Ramos (cell line): ENCODE data around the gene CDH18.

Source experiments
- in situ Hi-C: fragments of 300-500 bp; cut with MboI; formaldehyde crosslinking; loops from one replicate; pipeline ENCODE4 v1.14.3; 2022; ENCODE audit warnings: low sequenced_read_pairs; ENCODE audit not compliant: unreplicated experiment

The CDH18 gene

DNA sequence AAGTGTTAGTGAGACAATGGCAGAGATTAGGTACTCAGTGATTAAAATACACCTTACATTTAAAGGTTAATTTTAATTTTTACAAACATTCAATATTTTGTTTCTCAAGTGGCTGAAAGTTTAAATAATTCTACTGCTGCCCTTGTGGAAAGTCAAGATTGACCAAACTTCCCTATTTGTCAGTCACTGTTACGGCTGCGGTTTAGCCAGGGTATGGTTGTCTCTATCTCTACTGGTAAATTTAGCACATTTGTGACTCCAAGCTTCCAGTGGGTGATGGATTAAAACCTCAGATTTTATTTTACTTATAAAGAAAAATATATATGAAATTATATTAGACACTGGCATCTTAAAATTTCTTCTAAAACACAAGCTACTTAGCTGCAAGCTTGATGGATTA, 368.4 kb downstream of the CDH18 start:
- in situ Hi-C loops = no loop called here

DNA sequence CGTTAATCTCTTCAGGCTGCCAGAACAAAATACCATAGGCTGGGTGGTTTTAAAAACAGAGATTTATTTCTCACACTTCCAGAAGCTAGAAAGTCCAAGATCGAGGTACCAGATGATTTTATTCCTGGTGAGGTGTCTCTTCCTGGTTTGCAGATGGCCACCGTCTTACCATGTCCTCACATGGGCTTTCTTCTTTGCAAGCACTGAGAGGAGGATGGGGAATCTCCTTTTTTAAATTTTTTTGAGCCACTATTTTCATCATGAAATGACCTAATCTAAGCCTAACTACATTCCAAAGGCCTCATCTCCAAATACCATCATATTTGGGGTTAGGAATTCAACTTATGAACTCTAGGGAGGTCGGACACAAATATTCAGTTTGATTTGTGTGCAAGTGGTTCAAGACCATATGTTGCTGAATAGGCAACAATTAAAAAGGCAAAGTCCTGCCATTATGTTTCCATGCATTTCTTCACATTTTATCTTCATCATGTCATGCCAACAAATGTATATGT, 371.2 kb downstream of the CDH18 start:
- in situ Hi-C loops = no loop called here

DNA sequence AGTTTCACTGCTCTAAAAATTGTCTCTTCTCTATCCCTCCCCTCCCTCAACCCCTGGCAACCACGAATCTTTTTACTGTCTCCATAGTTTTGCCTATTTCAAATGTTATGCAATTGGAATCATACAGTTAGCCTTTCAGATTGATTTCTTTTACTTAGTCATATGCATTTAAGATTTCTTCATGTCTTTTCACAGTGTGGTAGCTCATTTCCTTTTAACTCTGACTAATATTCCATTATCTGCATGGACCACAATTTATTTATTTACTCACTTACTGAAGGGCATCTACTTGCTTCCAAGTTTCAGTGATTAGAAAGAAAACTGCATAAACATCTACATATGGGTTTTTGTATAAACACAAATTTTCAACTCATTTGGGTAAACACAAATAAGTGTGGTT, 372.3 kb downstream of the CDH18 start:
- in situ Hi-C loops = no loop called here

DNA sequence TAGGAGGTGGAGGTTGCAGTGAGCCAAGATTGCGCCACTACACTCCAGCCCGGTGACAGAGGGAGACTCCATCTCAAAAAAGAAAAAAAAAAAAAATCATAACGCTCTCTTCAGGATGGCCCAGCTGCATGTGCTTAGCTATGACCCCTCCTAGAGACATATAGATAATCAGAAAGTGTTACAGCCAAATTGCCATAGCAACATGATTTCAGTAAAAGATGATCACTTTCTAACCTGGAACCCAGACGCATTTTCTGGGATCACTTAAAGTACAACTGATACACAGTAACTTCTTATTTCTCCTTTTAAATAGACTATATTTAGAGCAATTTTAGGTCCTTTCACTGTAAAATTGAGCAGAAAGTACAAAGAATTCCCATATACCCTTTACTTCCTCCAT, 372.9 kb downstream of the CDH18 start:
- in situ Hi-C loops = no loop called here

DNA sequence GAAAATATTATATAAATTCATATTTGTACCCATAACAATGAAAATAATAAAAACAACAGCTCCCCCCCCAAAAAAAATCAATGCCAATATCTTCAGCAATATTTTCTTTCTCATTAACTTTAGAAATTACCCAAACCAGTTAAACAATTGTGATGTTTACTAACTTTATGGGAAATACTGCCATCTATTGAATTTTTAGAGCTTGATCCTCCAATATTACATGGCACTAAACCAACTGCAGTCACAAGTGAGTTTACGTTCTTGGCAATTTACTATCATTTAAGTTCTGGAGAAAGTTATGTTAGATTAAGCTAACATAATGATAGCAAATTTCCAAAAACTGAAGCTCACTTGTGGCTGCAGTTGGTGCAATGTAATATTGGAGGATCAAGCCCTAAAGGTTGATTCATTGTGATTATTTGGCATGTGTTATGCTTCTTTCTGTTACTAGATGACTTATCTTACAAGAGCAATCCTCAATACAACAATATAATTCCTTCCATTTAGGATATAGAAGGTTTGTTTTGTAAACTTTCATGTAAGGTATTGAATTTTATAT, 379.5 kb downstream of the CDH18 start:
- in situ Hi-C loops = no loop called here

DNA sequence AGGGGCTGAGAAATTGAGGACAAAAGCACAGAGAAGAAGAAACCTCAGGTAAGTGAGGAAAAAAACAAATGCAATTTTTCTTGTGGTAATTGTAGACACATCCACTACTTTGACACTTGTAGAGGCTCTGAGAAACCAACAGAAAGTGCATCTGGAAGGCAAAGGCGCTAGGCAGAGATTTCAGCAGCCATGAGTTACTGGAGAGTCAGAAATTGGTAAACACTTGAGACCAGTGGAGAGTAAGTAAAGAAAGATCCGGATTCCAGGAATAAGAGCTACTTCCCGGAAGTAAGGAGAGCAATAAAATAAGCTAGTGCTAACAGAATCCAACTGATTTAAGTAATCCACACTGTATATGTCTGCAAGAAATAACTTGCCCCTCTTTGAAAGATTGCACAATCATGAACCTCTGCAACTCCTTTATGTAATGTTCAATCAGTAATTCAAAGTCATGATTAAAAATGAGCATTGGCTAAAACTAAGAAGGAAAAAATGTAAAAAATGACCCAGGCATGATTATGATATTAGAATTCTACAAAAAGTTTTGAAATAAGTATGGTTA, 382.1 kb downstream of the CDH18 start:
- in situ Hi-C loops = no loop called here

DNA sequence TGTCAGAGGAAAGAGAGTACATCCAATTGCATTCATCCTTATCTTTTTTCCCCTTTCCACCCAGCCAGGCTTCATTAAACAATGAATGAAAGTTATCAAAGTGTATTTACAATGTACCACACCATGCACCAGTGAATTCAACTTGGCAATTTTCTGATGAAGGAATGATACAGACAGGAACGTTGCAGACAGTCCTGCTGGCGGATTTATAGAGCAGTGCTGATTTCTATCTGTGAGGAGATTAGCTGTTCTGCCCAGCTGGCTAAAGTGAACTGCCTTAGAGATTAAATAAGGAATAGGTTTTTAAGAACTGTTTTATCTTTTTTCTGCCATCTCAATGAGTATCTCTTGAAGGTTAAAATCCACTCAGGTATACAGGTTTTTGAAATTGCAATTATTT, 403.9 kb downstream of the CDH18 start:
- in situ Hi-C loops = no loop called here

DNA sequence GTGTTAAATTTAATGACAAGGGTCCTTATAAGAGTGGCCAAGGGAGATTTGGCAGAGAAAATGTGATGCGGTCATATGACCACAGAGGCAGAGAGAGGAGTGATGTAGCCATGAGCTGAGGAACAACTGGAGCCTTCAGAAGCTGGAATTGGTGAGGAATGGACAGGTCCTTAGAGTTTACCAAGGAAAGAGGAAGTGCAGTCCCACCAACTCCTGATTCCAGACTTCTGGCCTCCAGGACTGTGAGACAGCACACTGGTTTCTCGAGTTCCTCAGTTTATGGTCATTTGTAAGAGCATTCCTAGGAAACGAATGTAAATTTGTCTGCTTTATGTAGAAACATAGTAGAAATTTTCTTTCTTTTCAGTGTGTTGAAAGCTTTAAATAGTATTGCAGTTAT, 410.1 kb downstream of the CDH18 start:
- in situ Hi-C loops = no loop called here

DNA sequence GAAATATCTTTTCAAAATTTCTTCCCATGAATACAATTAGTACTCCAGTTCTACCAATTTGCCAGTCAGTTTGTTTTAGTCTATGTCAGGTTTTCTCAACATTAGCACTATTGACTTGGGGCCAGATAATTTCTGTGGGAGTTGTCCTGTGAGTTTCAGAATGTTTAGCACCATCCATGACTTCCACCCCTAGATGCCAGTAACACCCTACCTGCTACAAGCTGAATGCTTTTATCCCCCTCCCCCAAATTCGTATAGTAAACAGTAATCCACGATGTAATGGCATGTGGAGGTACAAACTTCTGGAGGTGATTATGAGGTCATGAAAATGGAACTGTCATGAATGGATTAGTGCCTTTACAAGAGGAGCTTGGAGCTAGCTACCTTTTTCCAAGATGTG, 420.0 kb downstream of the CDH18 start:
- in situ Hi-C loops = no loop called here

DNA sequence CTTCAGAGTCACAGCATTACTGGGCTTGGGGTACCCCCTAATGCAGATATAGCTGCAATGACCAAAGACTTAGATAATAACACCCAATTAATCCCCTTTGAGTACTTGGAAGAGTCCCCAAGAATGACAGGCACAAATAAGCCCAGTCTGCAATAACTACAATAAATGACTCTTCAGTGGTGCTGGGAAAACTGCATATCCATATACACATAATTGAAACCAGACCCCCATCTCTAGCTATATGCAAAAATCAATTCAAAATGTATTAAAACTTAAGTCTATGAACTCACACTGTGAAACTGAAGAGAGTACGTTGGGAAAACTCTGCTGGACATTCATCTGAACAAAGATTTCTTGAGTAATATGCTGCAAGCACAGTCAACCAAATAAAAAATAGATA, 422.5 kb downstream of the CDH18 start:
- in situ Hi-C loops = no loop called here

DNA sequence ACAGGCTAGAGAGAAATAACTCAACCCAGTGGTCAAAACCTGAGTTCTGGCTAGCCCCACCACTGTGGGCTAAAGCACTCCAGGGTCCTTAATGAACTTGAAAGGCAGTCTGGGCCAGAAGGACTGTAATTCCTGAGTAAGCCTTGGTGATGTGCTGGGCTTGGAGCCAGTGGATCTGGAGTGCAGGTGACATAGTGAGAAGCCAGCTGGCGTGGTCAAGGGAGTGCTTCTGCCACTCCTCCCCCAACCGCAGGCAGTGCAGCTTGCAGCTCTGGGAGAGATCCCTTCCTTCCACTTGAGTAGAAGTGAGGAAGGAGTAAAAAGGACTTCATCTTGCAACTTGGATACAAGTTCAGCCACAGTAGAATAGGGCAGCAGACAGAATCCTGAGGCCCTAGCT, 424.0 kb downstream of the CDH18 start:
- in situ Hi-C loops = no loop called here

DNA sequence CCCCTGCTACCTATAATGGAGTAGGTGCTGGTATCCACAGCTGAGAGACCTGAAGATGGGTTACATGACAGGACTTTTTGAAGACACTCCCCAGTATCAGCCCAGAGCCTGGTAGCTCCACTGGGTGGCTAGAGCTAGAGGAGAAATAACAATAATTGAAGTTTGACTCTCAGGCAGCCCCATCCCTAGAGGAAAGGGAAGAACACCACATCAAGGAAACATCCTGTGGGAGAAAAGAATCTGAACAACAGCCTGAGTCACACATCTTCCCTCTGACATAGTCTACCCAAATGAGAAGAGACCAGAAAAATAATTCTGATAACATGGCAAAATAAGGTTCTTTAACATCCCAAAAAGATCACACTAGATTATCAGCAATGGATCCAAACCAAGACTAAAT, 432.1 kb downstream of the CDH18 start:
- in situ Hi-C loops = no loop called here

DNA sequence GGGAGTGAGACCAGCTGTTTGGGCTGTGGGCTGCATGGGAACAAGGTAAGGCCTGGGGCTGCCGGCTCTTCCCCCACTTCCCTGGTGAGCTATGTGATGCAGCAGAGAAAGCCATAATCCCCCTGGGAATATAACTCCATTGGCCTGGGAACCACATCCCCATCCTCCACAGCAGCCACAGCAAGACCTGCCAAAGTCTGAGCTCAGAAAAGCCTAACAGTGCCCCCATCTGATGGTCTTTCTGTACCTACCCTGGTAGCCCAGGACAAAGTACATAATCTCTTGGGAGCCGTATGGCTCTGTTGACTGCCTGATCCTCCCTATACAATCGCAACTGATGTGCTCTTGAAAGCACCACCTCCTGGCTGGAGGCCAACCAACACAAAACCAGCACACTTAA, 432.6 kb downstream of the CDH18 start:
- in situ Hi-C loops = no loop called here

DNA sequence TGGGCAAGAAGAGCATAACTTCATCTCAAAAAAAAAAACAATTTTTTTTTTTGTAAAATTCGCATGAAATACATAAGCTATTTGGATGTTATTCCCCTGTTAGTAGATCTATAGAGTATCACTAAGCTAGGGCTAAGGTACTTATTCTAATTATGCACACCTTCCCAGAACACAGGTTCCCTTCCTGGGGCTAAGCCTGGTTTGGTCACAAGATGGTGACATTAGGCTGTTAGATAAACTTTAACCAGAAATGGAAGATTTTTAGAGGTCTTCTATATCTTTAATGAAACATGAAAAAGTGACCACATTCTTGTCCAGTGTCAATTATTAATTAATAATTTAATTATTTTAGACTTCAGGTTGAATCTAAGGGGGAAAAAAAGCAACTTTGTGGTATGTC, 433.5 kb downstream of the CDH18 start:
- in situ Hi-C loops = no loop called here

DNA sequence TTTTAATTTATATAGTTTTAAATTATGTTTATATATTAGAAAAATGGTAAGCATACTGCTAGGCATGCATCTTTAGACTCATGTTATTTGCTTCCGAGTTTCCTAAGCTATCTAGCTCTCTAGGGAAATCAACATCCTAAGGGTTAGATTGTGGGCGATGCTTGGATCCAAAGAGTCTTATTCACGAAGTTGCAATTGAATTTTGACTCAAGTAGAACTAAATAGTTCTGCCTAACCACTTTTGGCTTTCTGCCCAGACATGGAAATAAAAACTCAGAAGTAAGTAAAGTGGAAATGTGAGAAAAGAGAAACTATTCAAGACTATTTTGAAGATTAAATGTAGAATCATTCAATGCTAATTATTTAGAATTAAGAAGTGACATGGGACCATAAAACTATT, 440.4 kb downstream of the CDH18 start:
- in situ Hi-C loops = no loop called here

DNA sequence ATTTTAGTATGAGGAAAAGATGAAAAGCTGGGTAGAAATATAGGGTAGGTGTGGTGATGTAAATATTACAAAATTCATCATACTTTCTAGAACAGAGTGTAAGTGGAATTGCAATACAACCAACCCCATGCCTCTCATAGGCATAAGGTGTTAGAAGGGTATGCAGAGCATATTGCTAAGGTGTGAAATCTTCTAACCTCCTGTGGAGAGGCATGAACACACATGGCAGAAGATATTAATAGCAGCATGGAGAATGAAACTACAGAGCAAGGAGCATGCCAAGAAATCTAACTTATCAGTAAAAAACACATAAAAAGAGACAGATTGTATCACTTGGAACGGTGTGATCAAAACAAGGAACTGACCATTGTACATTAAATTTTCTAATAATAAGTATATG, 441.5 kb downstream of the CDH18 start:
- in situ Hi-C loops = no loop called here

DNA sequence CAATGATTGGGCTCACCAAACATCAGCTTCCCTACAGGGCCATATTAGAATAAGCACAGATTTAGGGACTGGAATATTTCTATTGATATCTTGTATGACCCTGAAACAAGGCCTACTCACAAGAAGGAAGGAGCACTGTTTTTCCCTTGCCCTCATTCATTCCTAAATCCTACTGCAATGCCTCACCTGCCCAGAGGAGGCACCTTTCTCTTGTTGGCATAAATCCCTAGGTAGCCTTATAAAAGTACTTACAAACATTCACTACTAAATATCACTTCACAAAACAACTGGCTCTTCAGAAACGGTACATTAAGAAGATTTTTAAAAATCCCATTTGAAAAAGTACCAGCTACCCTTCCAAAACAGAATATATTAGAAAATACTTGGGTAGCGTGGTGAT, 449.4 kb downstream of the CDH18 start:
- in situ Hi-C loops = no loop called here

DNA sequence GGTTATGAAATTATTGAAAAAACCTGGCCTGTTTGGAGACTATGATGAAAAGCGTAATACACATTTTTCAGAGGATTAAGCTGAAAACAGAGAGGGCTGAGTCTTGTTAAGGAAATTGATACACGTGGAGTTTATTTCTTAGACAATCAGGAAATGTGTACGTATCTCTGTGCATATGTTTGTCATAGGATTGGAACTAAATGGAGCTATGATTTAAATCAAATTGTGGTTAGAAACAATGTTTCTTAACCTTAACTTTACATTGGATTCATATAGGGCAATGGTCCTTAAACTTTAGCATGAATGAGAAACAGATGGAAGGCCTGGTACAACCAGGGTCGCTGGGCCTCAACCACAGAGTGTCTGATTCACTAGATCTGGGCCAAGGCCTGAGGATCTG, 451.6 kb downstream of the CDH18 start:
- in situ Hi-C loops = no loop called here

DNA sequence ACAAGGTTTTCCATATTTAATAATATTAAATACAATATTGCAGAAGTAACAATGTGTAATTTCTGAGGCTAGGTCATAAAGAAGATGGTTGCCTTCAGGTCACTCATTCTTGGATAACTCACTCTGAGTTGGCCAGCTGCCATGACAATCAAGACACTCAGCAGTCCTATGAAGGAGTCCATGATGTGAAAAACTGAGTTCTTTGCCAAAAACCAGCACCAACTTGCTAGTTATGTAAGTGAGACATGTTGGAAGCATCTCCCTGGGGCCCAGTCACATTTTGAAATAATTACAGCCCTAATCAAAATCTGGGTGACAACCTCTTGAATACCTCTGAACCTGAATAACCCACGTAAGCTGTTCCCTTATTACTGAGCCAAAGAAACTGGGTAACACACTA, 453.2 kb downstream of the CDH18 start:
- in situ Hi-C loops = no loop called here

DNA sequence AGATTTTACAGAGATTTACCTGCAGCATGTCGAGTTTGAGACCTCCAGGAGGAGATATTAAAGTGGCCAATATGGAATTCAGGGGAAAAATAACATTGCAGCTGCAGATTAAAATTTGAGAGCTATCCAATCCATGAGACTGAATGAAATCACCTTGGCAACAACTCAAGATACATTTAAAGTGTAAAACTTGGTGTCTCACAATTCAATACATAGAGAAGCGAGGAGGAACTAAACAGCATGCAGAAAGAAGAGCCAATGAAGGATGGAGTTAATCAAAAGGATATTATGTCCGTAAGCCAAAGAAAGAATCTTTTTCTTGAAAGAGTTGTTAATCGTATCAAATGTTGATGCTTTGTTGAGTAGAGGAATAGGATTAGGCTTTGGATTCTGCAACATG, 455.1 kb downstream of the CDH18 start:
- in situ Hi-C loops = no loop called here

DNA sequence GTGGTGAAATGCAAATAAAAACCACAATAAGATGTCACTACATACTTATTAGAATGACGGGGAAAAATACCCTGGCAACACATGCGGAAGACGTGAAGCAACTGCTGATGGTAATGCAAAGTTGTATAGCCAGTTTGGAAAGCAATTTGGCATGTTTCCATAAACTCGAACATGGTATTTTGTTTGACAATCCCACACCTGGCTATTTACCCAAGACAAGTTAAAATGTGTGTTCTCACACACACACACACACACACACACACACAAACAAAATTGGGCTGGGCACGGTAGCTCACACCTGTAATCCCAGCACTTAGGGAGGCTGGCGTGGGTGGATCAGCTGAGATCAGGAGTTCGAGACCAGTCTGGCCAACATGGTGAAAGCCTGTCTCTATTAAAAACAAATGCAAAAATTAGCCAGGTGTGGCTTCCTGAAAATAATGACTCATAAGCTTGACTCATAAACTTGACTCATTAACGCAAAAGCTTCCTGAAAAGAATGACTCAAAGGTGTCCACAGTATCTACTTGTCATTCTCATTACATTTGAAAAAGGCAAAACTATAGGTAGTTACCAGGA, 456.5 kb downstream of the CDH18 start:
- in situ Hi-C loops = no loop called here

DNA sequence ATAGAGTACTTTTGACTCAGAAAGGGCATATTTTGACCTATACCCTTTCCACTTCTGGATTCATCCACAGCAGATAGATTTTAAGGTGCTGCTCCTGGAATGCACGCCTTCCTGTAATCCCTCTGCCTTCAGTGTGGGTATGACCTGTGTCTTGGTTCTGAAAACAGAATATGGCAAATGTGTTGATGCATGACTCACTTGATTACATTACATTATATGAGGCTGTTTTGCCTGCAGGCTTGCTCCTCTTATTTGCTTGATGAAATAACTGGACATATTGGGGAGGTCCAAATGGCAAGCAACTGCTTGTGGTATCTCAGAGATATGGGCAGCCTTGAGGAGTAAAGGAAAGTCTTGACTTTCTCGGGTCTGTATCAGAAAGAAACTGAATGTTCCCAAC, 468.6 kb downstream of the CDH18 start:
- in situ Hi-C loops = no loop called here
